Mesendoderm (in vitro differentiated cells): ENCODE measurements around the gene ECEL1.

Source experiments
- DNase-seq: peaks from one replicate; pipeline ENCODE4 v3.0.0; 2013
- H2AK5ac ChIP-seq: 2 replicates; pipeline ENCODE4 v1.6.1; 2013; ENCODE audit warnings: low read length, inconsistent platforms
- H2BK120ac ChIP-seq: 2 replicates; pipeline ENCODE4 v1.6.1; 2013; ENCODE audit warnings: low read depth, mild to moderate bottlenecking, low read length, moderate library complexity, mixed read lengths
- H2BK15ac ChIP-seq: replicated peaks from 2 replicates; pipeline ENCODE4 v1.6.1; 2013; ENCODE audit warnings: low read depth, mild to moderate bottlenecking, moderate library complexity
- H2BK5ac ChIP-seq: 2 replicates; pipeline ENCODE4 v1.6.1; 2013; ENCODE audit warnings: low read length, inconsistent platforms
- H3K18ac ChIP-seq: 2 replicates; pipeline ENCODE4 v1.6.1; 2013; ENCODE audit warnings: mild to moderate bottlenecking, low read length, mixed read lengths
- H3K23ac ChIP-seq: one replicate; pipeline ENCODE4 v1.6.1; 2013; ENCODE audit warnings: low read length
- H3K27ac ChIP-seq: 2 replicates; pipeline ENCODE4 v1.5.1; 2013; ENCODE audit warnings: low read depth, mild to moderate bottlenecking, inconsistent platforms, low read length, moderate library complexity
- H3K27me3 ChIP-seq: 2 replicates; pipeline ENCODE4 v1.6.1; 2013; ENCODE audit warnings: low read length, control low read depth, mild to moderate bottlenecking, inconsistent platforms; ENCODE audit not compliant: insufficient read depth, poor library complexity
- H3K36me3 ChIP-seq: 2 replicates; pipeline ENCODE4 v1.6.1; 2013; ENCODE audit warnings: low read length, inconsistent platforms; ENCODE audit not compliant: control insufficient read depth, insufficient read depth
- H3K4ac ChIP-seq: one replicate; pipeline ENCODE4 v1.6.1; 2013; ENCODE audit warnings: low read depth, mild to moderate bottlenecking, low read length, moderate library complexity
- H3K4me1 ChIP-seq: 2 replicates; pipeline ENCODE4 v1.6.1; 2013; ENCODE audit warnings: low read depth, low read length, inconsistent platforms; ENCODE audit not compliant: control insufficient read depth
- H3K4me2 ChIP-seq: 2 replicates; pipeline ENCODE4 v1.6.1; 2013; ENCODE audit warnings: low read length
- H3K4me3 ChIP-seq: 2 replicates; pipeline ENCODE4 v1.5.1; 2013; ENCODE audit warnings: mild to moderate bottlenecking, low read length
- H3K56ac ChIP-seq: one replicate; pipeline ENCODE4 v1.6.1; 2013; ENCODE audit warnings: low read length
- H3K79me1 ChIP-seq: 2 replicates; pipeline ENCODE4 v1.6.1; 2013; ENCODE audit warnings: low read length, inconsistent platforms
- H3K79me2 ChIP-seq: 2 replicates; pipeline ENCODE4 v1.6.1; 2013; ENCODE audit warnings: mild to moderate bottlenecking, low read length; ENCODE audit not compliant: control insufficient read depth, insufficient read depth
- H3K9ac ChIP-seq: 2 replicates; pipeline ENCODE4 v1.6.1; 2013; ENCODE audit warnings: low read length, inconsistent platforms
- H4K5ac ChIP-seq: one replicate; pipeline ENCODE4 v1.6.1; 2013; ENCODE audit warnings: low read length
- H4K8ac ChIP-seq: one replicate; pipeline ENCODE4 v1.6.1; 2013; ENCODE audit warnings: low read depth, mild to moderate bottlenecking, control low read depth, low read length, moderate library complexity
- WGBS: extraction: QIAGEN DNeasy Blood & Tissue Kit; methylation state at CpG from one replicate; pipeline ENCODE4 v1.1.7; 2013; ENCODE audit warnings: low lambda C conversion rate, missing lambda C conversion rate; ENCODE audit not compliant: insufficient coverage; ENCODE audit errors: extremely low coverage; 5-methylcytosine and 5-hydroxymethylcytosine counted together

Gene ECEL1

DNA sequence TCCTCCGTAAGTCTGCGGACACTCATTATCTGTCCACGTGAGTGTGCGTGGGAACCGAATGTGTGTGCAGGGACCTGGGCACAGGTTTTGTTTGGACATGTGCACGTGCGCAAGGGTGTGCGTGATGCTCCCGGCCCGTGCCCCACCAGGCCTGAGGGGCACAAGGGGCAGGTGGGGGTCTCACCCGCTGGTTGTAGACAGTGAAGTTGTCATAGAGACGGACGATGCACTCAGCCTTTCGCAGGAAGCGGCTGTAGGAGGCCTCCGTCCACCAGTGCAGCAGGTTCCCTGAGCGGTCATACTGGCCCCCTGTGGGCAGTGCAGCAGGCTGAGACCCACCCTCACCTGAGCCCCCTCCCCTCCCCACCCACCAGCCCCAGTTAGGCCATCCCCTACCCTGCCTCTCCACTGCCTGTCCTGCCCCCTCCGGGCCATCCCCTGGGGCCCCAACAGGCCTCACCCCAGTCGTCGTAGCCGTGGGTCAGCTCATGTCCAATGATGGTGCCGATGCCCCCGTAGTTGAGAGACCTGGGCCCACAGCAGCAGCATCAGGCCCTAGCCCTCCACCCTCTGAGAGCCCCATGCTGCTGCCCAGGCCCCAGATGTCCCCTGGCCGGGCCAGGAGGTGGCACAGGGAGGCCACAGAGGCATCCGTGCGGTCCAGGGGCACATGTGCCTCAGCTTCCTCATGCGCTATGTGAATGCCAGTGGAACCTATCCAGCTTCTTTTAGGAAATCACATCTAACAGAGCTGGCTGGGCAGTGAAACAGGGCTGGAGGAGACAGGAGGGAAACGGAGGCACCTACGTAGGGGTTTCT, 6.1 kb downstream of the ECEL1 start:
- DNase-seq, result no peak
- no CpG with 5 or more reads among the region's 29 CpGs for WGBS
- Histone ChIP-seq H3K23ac (no peak overlapping the region), H3K4ac (no peak overlapping the region), H3K4me3 (no peak overlapping the region), H2BK15ac (no peak overlapping the region), H4K5ac (no peak overlapping the region), H2BK120ac (no peak overlapping the region), H3K79me2 (no peaks in the 10 kb centered on the region), H3K4me2 (no peak overlapping the region), H3K18ac (no peak overlapping the region), H3K56ac (no peak overlapping the region), H2BK5ac (no peak overlapping the region), H4K8ac (no peak overlapping the region), H3K9ac (no peak overlapping the region), H3K27ac (no peak overlapping the region), H3K79me1 (no peaks in the 10 kb centered on the region), H3K36me3 (no peaks in the 10 kb centered on the region), H3K4me1 (no peaks in the 10 kb centered on the region), H3K27me3 (peaks cover 17% of the 10 kb centered on the region), H2AK5ac (no peak overlapping the region)

GRCh38 chr2:232480201-232481190, 7.1 kb downstream of the ECEL1 start:
- Histone ChIP-seq H3K4me2 (no peak overlapping the region), H3K4me3 (no peak overlapping the region), H3K23ac (no peak overlapping the region), H2BK120ac (no peak overlapping the region), H4K8ac (no peak overlapping the region), H3K79me2 (no peaks in the 10 kb centered on the region), H3K4ac (no peak overlapping the region), H3K56ac (no peak overlapping the region), H2AK5ac (no peak overlapping the region), H2BK5ac (no peak overlapping the region), H3K27me3 (peaks cover 7% of the 10 kb centered on the region), H3K36me3 (no peaks in the 10 kb centered on the region), H3K18ac (no peak overlapping the region), H3K4me1 (no peaks in the 10 kb centered on the region), H3K79me1 (no peaks in the 10 kb centered on the region), H3K27ac (no peak overlapping the region), H2BK15ac (no peak overlapping the region), H3K9ac (no peak overlapping the region), H4K5ac (no peak overlapping the region)
- no peak for DNase-seq
- no CpG with 5 or more reads among the region's 26 CpGs for WGBS

- Histone ChIP-seq H3K4ac (no peak overlapping the region), H3K79me2 (no peaks in the 10 kb centered on the region), H3K36me3 (no peaks in the 10 kb centered on the region), H2BK120ac (no peak overlapping the region), H2BK5ac (no peak overlapping the region), H4K5ac (no peak overlapping the region), H4K8ac (no peak overlapping the region), H3K27ac (no peak overlapping the region), H2BK15ac (no peak overlapping the region), H3K27me3 (no peaks in the 10 kb centered on the region), H3K9ac (no peak overlapping the region), H3K4me1 (no peaks in the 10 kb centered on the region), H2AK5ac (no peak overlapping the region), H3K56ac (no peak overlapping the region), H3K4me2 (no peak overlapping the region), H3K79me1 (no peaks in the 10 kb centered on the region), H3K18ac (no peak overlapping the region), H3K4me3 (no peak overlapping the region), H3K23ac (no peak overlapping the region)
- WGBS, result no CpG with 5 or more reads among the region's 21 CpGs
- DNase-seq, result no peak
Measured at GRCh38 chr2:232479341-232480200, 8.1 kb downstream of the ECEL1 start.

GRCh38 chr2:232478571-232479340, 8.9 kb downstream of the ECEL1 start:
- no peaks in the 10 kb centered on the region for H3K27me3 ChIP-seq
- H3K56ac ChIP-seq, result no peak overlapping the region
- H3K79me2 ChIP-seq, result no peaks in the 10 kb centered on the region
- H3K9ac ChIP-seq, result no peak overlapping the region
- H3K4me2 ChIP-seq, result no peak overlapping the region
- H3K4ac ChIP-seq, result no peak overlapping the region
- no peak overlapping the region for H3K27ac ChIP-seq
- no peaks in the 10 kb centered on the region for H3K36me3 ChIP-seq
- no peak for DNase-seq
- no peak overlapping the region for H3K18ac ChIP-seq
- WGBS, result no CpG with 5 or more reads among the region's 19 CpGs
- no peaks in the 10 kb centered on the region for H3K4me1 ChIP-seq
- H2BK5ac ChIP-seq, result no peak overlapping the region
- H2AK5ac ChIP-seq, result no peak overlapping the region
- no peak overlapping the region for H4K8ac ChIP-seq
- H4K5ac ChIP-seq, result no peak overlapping the region
- H3K4me3 ChIP-seq, result no peak overlapping the region
- H2BK120ac ChIP-seq, result no peak overlapping the region
- no peak overlapping the region for H2BK15ac ChIP-seq
- no peak overlapping the region for H3K23ac ChIP-seq
- H3K79me1 ChIP-seq, result no peaks in the 10 kb centered on the region
